ENCODE results near the gene UBIAD1.
"Not testable (repeated sequence)": the region's sequence is repeated elsewhere in the genome, so short reads cannot be mapped to it uniquely, and the experiment has no call there.

The UBIAD1 gene

GRCh38 chr1:11280719-11281376, 7.8 kb downstream of the UBIAD1 start:
- DNase-seq = peak; percentile 56

- no peak for DNase-seq
Measured at GRCh38 chr1:11281518-11282331, 8.7 kb downstream of the UBIAD1 start.

GRCh38 chr1:11283151-11283550, 10.2 kb downstream of the UBIAD1 start:
- no peak for DNase-seq

GRCh38 chr1:11284784-11285183, 11.8 kb downstream of the UBIAD1 start:
- DNase-seq = peak; percentile 17

- no peak for DNase-seq
Measured at GRCh38 chr1:11285883-11286734, 13.1 kb downstream of the UBIAD1 start.

- DNase-seq = no peak
Measured at GRCh38 chr1:11286735-11287410, 13.9 kb downstream of the UBIAD1 start.

GRCh38 chr1:11289064-11289463, 16.1 kb downstream of the UBIAD1 start:
- no peak for DNase-seq

- no peak for DNase-seq
Measured at GRCh38 chr1:11291049-11291448, 18.1 kb downstream of the UBIAD1 start.

GRCh38 chr1:11293856-11294255, 20.9 kb downstream of the UBIAD1 start:
- no peak for DNase-seq

GRCh38 chr1:11294951-11295350, 22.0 kb downstream of the UBIAD1 start:
- DNase-seq = peak; percentile 21

GRCh38 chr1:11295905-11296304, 22.9 kb downstream of the UBIAD1 start:
- DNase-seq = peak; percentile 44

GRCh38 chr1:11297774-11298173, 24.8 kb downstream of the UBIAD1 start:
- not testable (repeated sequence) for DNase-seq

GRCh38 chr1:11298390-11299224, 25.6 kb downstream of the UBIAD1 start:
- no peak for DNase-seq

- no peak for DNase-seq
Measured at GRCh38 chr1:11299225-11299574, 26.2 kb downstream of the UBIAD1 start.

GRCh38 chr1:11301601-11302000, 28.6 kb downstream of the UBIAD1 start:
- no peak for DNase-seq

- DNase-seq = no peak
Measured at GRCh38 chr1:11302366-11302765, 29.4 kb downstream of the UBIAD1 start.

- DNase-seq = not testable (repeated sequence)
Measured at GRCh38 chr1:11305516-11305915, 32.5 kb downstream of the UBIAD1 start.

- no peak for DNase-seq
Measured at GRCh38 chr1:11307852-11308251, 34.9 kb downstream of the UBIAD1 start.

GRCh38 chr1:11308699-11309224, 35.8 kb downstream of the UBIAD1 start:
- DNase-seq = no peak

GRCh38 chr1:11309385-11309784, 36.4 kb downstream of the UBIAD1 start:
- DNase-seq = no peak
